GM18868 (cell line): ENCODE measurements around the gene IST1.
"Not testable (repeated sequence)": the region's sequence is repeated elsewhere in the genome, so short reads cannot be mapped to it uniquely, and the experiment has no call there.

Source experiments
- ATAC-seq: cut with Tn5 transposase; IDR thresholded peaks from one replicate; pipeline ENCODE4 v1.9.1; 2021; ENCODE audit warnings: mild to moderate bottlenecking, moderate library complexity; ENCODE audit not compliant: unreplicated experiment

Gene IST1

GRCh38 chr16:71894921-71895678, at the start of gene IST1:
Gene IST1 (plus strand): TSS chr16:71895531. CDS start chr16:71915641, 20,110 bp downstream.
- ATAC-seq, result peak; percentile 83

GRCh38 chr16:71845639-71846430, 49.5 kb upstream of the IST1 start, which contains the start of gene ATXN1L:
Gene ATXN1L (plus strand): TSS chr16:71845976. CDS start chr16:71849741, 3,765 bp downstream.
- peak; percentile 67 for ATAC-seq

GRCh38 chr16:71846431-71846830, 48.9 kb upstream of the IST1 start:
- no peak for ATAC-seq

- ATAC-seq, result no peak
Measured at GRCh38 chr16:71847096-71847495, 48.2 kb upstream of the IST1 start.

- ATAC-seq, result no peak
Measured at GRCh38 chr16:71848622-71849021, 46.7 kb upstream of the IST1 start.

GRCh38 chr16:71851746-71852145, 43.6 kb upstream of the IST1 start:
- no peak for ATAC-seq

- ATAC-seq, result no peak
Measured at GRCh38 chr16:71852158-71852557, 43.2 kb upstream of the IST1 start.

GRCh38 chr16:71852561-71852960, 42.8 kb upstream of the IST1 start:
- ATAC-seq, result no peak

- ATAC-seq, result peak; percentile 41
Measured at GRCh38 chr16:71853413-71853812, 41.9 kb upstream of the IST1 start.

GRCh38 chr16:71854369-71854948, 40.9 kb upstream of the IST1 start:
- ATAC-seq, result no peak

- no peak for ATAC-seq
Measured at GRCh38 chr16:71855937-71856662, 39.2 kb upstream of the IST1 start.

- no peak for ATAC-seq
Measured at GRCh38 chr16:71859762-71860521, 35.4 kb upstream of the IST1 start.

GRCh38 chr16:71863995-71864394, 31.3 kb upstream of the IST1 start:
- no peak for ATAC-seq

- ATAC-seq, result no peak
Measured at GRCh38 chr16:71865173-71865863, 30.0 kb upstream of the IST1 start.

GRCh38 chr16:71867175-71867574, 28.2 kb upstream of the IST1 start:
- not testable (repeated sequence) for ATAC-seq

GRCh38 chr16:71867939-71868338, 27.4 kb upstream of the IST1 start:
- ATAC-seq, result no peak

- ATAC-seq, result no peak
Measured at GRCh38 chr16:71869089-71869488, 26.2 kb upstream of the IST1 start.

GRCh38 chr16:71870818-71871217, 24.5 kb upstream of the IST1 start:
- ATAC-seq, result no peak

GRCh38 chr16:71873199-71873598, 22.1 kb upstream of the IST1 start:
- ATAC-seq, result no peak

- no peak for ATAC-seq
Measured at GRCh38 chr16:71878911-71879310, 16.4 kb upstream of the IST1 start.
